ENCODE measurements around the gene LRMDA.

The LRMDA gene

DNA sequence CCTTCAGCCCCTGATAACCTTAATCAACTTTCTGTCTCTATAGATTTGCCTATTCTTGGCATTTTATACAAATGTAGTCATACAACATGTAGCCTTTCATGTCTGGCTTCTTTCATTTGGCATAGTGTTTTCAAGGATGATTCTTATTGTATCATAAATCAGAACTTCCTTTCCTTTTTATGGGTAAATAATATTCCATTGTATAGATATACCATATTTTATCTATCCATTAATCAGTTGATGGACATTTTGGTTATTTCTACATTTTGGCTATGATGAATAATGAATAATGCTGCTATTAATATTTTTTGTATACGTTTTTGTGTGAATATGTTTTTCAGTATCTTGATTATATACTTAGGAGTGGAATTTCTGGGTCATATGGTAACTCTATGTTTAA, 720.8 kb downstream of the LRMDA start:
- TF ChIP-seq, protein P1, sequence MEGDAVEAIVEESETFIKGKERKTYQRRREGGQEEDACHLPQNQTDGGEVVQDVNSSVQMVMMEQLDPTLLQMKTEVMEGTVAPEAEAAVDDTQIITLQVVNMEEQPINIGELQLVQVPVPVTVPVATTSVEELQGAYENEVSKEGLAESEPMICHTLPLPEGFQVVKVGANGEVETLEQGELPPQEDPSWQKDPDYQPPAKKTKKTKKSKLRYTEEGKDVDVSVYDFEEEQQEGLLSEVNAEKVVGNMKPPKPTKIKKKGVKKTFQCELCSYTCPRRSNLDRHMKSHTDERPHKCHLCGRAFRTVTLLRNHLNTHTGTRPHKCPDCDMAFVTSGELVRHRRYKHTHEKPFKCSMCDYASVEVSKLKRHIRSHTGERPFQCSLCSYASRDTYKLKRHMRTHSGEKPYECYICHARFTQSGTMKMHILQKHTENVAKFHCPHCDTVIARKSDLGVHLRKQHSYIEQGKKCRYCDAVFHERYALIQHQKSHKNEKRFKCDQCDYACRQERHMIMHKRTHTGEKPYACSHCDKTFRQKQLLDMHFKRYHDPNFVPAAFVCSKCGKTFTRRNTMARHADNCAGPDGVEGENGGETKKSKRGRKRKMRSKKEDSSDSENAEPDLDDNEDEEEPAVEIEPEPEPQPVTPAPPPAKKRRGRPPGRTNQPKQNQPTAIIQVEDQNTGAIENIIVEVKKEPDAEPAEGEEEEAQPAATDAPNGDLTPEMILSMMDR (IDR thresholded peaks at IDR 0.05; ENCODE audit: unreplicated experiment in 3 of 3) = no peak
- peaks cover 13% of the 10 kb centered on the region for H3K36me3 Mint-ChIP-seq (ENCODE audit: low read depth)
- peaks cover 25% of the 10 kb centered on the region for H3K4me1 Mint-ChIP-seq
- no peak overlapping the region for H3K4me3 Mint-ChIP-seq
- peaks cover 4% of the 10 kb centered on the region for H3K27me3 Mint-ChIP-seq (ENCODE audit: low read depth)
- H3K27ac Mint-ChIP-seq = peak overlapping the region in 2 of 3 experiments; percentile 16 to 83
- H3K9me3 Mint-ChIP-seq = peaks cover 34% of the 10 kb centered on the region

DNA sequence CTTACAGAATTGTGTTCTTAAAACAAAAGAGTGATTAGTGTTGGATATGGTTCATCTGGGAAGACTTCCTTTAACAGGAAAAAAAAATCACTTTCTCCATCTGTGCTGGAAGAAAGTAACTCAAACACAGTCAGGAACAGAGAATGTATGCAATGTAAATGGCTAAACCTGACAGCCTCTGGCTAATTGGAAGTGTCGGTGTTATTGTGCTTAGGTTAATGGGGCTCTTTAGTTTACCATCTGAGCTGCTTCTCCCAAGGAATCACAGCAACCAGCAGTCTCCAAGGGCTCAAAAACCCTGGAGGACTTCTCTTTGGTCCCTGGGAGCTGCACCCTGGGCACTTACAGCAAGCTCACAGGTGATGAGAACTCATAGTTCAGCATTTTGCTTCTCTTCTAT, 724.5 kb downstream of the LRMDA start:
- Mint-ChIP-seq H3K9me3 (peaks cover 18% of the 10 kb centered on the region), H3K27ac (no peak overlapping the region), H3K36me3 (ENCODE audit: low read depth) (peaks cover 4% of the 10 kb centered on the region), H3K27me3 (ENCODE audit: low read depth) (peaks cover 8% of the 10 kb centered on the region), H3K4me3 (no peak overlapping the region), H3K4me1 (peaks cover 17% of the 10 kb centered on the region)
- TF ChIP-seq, protein P1 (IDR thresholded peaks at IDR 0.05; ENCODE audit: unreplicated experiment in 3 of 3) = no peak

GRCh38 chr10:76160446-76161300, 729.2 kb downstream of the LRMDA start:
- Mint-ChIP-seq H3K4me1 (peaks cover 15% of the 10 kb centered on the region), H3K9me3 (peaks cover 3% of the 10 kb centered on the region), H3K27me3 (ENCODE audit: low read depth) (peaks cover 10% of the 10 kb centered on the region), H3K36me3 (ENCODE audit: low read depth) (no peaks in the 10 kb centered on the region), H3K4me3 (no peak overlapping the region), H3K27ac (peak overlapping the region in 2 of 3 experiments; percentile 43 to 68)
- TF ChIP-seq, protein P1 (IDR thresholded peaks at IDR 0.05; ENCODE audit: unreplicated experiment in 3 of 3) = no peak

DNA sequence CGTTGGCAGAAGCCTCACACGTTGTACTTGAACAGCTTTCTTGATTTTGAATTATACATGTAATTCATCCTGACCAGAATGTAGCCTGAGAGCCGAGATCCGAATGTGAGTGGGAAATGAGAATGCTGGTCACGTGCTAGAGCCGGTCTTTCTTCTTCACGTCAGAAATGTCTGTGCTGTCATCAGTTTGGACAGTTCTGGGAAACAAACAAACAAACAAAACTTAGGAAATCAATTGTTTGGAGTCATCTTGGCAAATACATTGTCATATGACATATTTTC, 729.8 kb downstream of the LRMDA start:
- Mint-ChIP-seq H3K27ac (peak overlapping the region in 2 of 3 experiments; percentile 43 to 68), H3K4me1 (peaks cover 15% of the 10 kb centered on the region), H3K27me3 (ENCODE audit: low read depth) (peaks cover 10% of the 10 kb centered on the region), H3K9me3 (peaks cover 5% of the 10 kb centered on the region), H3K4me3 (no peak overlapping the region), H3K36me3 (ENCODE audit: low read depth) (no peaks in the 10 kb centered on the region)
- TF ChIP-seq, protein P1 (IDR thresholded peaks at IDR 0.05; ENCODE audit: unreplicated experiment in 3 of 3) = no peak

DNA sequence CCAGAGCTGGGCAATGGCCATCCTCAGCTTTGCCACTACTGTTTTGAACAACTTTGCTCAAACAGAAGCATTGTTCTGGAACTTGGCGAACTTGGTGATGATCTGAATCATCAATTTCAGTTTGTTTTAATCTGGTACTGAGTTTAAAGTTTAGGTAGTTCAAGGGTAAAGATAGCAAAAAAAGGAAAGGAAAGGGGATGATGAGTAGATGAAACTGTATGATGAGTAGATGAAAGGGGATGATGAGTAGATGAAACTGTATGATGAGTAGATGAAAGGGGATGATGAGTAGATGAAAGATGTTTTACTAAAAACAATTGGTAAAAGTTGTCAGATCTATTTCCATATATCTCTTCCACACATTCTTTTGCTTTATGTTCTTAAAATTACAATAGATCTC, 737.0 kb downstream of the LRMDA start:
- Mint-ChIP-seq H3K9me3 (peaks cover 26% of the 10 kb centered on the region), H3K4me1 (no peaks in the 10 kb centered on the region), H3K4me3 (no peak overlapping the region), H3K27ac (no peak overlapping the region), H3K36me3 (ENCODE audit: low read depth) (no peaks in the 10 kb centered on the region), H3K27me3 (ENCODE audit: low read depth) (no peaks in the 10 kb centered on the region)
- TF ChIP-seq, protein P1 (IDR thresholded peaks at IDR 0.05; ENCODE audit: unreplicated experiment in 3 of 3) = no peak

DNA sequence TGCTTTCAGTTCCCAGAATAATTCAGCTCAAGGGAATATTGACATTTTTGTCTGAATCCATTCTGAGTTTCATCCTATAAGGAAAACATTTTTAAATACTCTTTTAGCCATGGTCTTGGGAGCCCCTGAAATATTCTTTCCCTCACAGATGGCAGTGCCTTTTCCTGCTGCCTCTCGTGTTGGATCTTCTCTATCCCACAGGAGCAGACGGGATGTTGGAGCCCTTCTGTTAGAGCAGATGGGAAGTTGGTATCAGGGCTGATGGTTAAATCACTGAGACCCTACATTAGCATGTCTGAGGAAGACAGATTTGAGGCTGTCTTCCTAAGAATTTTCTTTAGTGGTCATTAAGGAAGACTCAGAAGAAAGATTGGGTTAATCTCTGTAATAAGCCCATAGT, 737.8 kb downstream of the LRMDA start:
- Mint-ChIP-seq H3K4me3 (no peak overlapping the region), H3K36me3 (ENCODE audit: low read depth) (no peaks in the 10 kb centered on the region), H3K27me3 (ENCODE audit: low read depth) (no peaks in the 10 kb centered on the region), H3K27ac (no peak overlapping the region), H3K4me1 (no peaks in the 10 kb centered on the region), H3K9me3 (peaks cover 29% of the 10 kb centered on the region)
- TF ChIP-seq, protein P1 (IDR thresholded peaks at IDR 0.05; ENCODE audit: unreplicated experiment in 3 of 3) = no peak
